T-helper 2 cell treated with Interferon-gamma antibody and Interleukin-4, amounts not matched to agents 5 μg/mL and 100 μg/mL, for 36 hours (primary cell): Measurements from ENCODE around the gene ARHGAP10.
"Not testable (repeated sequence)": the region's sequence is repeated elsewhere in the genome, so short reads cannot be mapped to it uniquely, and the experiment has no call there.

Experiments
- DNase-seq: peaks from one replicate; pipeline ENCODE4 v3.0.0; 2021; ENCODE audit warnings: low spot score
- H3K27ac Mint-ChIP-seq: one replicate; pipeline ENCODE4 v1.8.0; 2021; ENCODE audit warnings: mild to moderate bottlenecking, mixed read lengths
- H3K27me3 Mint-ChIP-seq: one replicate; pipeline ENCODE4 v1.8.0; 2021; ENCODE audit warnings: low read depth, mixed read lengths
- H3K36me3 Mint-ChIP-seq: one replicate; pipeline ENCODE4 v1.8.0; 2021; ENCODE audit warnings: low read depth, mixed read lengths
- H3K4me1 Mint-ChIP-seq: one replicate; pipeline ENCODE4 v1.8.0; 2021; ENCODE audit warnings: low read depth, mixed read lengths
- H3K4me3 Mint-ChIP-seq: one replicate; pipeline ENCODE4 v1.8.0; 2022; ENCODE audit warnings: mild to moderate bottlenecking, moderate library complexity, mixed read lengths
- H3K9me3 Mint-ChIP-seq: one replicate; pipeline ENCODE4 v1.8.0; 2021; ENCODE audit warnings: mixed read lengths

The ARHGAP10 gene

DNA sequence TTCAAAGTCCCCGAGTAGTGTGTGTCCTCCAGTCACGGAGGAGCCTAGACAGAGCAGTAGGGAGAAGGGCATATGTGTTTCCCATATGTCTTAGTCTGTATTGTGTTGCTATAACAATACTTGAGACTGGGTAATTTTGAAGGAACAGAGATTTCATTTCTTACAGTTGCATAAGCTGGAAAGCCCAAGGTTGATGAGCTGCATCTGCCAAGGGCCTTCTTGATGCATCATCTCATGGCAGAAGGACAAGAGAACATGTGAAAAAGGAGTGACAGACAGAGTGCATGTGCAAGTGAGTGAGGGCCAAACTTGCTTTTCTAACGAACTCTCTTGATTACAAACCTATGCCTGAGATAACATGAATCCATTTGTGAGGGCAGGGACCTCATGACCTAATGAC lies 243.4 kb downstream of the ARHGAP10 start:
- no peaks in the 10 kb centered on the region for H3K27me3 Mint-ChIP-seq
- no peak overlapping the region for H3K4me3 Mint-ChIP-seq
- H3K36me3 Mint-ChIP-seq = peaks cover 12% of the 10 kb centered on the region
- no peak for DNase-seq
- H3K9me3 Mint-ChIP-seq = no peaks in the 10 kb centered on the region
- H3K4me1 Mint-ChIP-seq = peaks cover 20% of the 10 kb centered on the region
- no peak overlapping the region for H3K27ac Mint-ChIP-seq

DNA sequence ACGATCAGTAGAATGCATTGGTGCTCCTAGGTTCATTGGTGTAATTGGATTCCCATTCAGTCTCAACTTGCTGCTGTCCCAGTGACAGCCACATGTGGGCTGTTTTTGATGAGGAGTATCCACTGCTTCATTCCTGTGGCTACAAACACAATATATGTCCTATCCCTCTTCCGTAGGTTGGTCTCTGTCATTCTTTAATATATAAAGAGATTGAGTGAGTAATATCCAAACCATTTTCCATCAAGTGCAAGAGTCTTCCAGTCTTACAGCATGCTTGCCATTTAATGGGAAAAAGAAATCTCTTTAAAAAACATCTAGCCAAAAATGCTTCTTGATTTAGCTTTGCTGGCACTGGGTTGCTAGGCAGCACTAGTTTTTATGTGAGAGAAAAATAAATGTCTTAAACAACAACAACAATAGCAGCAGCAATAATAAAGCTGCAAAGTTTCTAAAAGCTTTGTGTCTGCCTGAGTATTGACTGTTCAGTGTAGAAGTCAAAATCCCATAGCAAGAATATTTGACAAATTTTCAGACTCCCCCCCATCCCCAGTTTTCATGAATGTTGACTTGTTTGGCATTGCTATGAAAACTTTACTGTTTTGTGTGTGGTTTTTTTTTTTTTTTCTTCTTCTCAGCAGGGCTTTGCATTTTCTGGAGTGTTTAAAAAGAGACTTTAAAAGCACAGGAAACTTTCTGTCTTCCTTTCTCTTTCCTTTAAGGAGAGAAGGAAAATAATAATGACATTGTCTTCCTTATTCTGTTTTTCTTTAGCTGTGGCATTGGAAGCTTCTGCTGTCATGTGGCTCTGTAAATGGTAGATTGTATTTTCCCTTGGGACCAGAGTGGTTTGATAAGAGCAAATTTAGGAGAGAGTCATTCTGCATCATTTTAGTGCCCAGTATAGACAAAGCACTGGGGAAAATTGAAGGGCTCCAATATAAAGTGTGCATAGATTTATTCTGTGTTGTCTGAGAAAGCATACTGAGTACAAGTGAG lies 244.3 kb downstream of the ARHGAP10 start:
- Mint-ChIP-seq H3K4me1 (peaks cover 29% of the 10 kb centered on the region), H3K9me3 (no peaks in the 10 kb centered on the region), H3K36me3 (peaks cover 11% of the 10 kb centered on the region), H3K4me3 (no peak overlapping the region), H3K27ac (no peak overlapping the region), H3K27me3 (peaks cover 3% of the 10 kb centered on the region)
- DNase-seq = no peak

DNA sequence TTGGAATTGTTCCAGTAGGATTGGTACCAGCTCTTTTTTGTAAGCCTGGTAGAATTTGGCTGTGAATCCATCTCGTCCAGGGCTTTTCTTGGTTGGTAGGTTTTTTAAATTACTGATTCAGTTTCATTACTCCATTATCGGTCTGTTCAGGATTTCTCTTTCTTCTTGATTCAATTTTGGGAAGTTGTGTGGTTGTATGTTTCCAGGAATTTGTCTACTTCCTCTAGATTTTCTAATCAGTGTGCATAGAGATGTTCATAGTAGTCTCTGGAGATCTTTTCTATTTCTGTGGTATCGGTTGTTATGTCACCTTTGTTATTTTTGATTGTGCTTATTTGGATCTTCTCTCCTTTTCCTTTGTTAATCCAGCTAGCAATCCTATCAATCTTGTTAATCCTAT lies 248.7 kb downstream of the ARHGAP10 start:
- Mint-ChIP-seq H3K4me3 (no peak overlapping the region), H3K9me3 (no peaks in the 10 kb centered on the region), H3K4me1 (peaks cover 39% of the 10 kb centered on the region), H3K27me3 (peaks cover 3% of the 10 kb centered on the region), H3K36me3 (peaks cover 2% of the 10 kb centered on the region), H3K27ac (no peak overlapping the region)
- DNase-seq = no peak

DNA sequence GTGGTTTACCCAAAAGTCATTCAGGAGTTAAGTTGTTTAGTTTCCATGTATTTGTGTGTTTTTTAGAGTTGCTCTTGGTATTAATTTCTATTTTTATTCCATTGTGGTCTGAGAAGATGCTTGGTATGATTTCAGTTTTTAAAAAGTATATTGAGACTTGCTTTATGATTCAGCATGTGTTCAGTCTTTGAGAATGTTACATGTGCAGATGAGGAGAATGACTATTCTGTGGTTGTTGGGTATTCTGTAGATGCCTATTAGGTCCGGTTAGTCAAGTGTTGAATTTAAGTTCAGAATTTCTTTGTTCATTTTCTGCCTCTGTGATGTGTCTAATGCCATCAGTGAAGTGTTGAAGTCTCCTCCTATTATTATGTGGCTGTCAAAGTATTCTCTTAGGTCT lies 249.4 kb downstream of the ARHGAP10 start:
- Mint-ChIP-seq H3K4me1 (peaks cover 39% of the 10 kb centered on the region), H3K9me3 (no peaks in the 10 kb centered on the region), H3K4me3 (no peak overlapping the region), H3K27me3 (peaks cover 3% of the 10 kb centered on the region), H3K27ac (no peak overlapping the region), H3K36me3 (peaks cover 2% of the 10 kb centered on the region)
- DNase-seq = no peak

GRCh38 chr4:147984065-147984777 lies 252.3 kb downstream of the ARHGAP10 start:
- H3K36me3 Mint-ChIP-seq = peaks cover 2% of the 10 kb centered on the region
- no peak overlapping the region for H3K27ac Mint-ChIP-seq
- no peaks in the 10 kb centered on the region for H3K9me3 Mint-ChIP-seq
- peaks cover 3% of the 10 kb centered on the region for H3K27me3 Mint-ChIP-seq
- no peak for DNase-seq
- H3K4me1 Mint-ChIP-seq = peaks cover 31% of the 10 kb centered on the region
- no peak overlapping the region for H3K4me3 Mint-ChIP-seq

GRCh38 chr4:147984778-147985138 lies 252.9 kb downstream of the ARHGAP10 start:
- Mint-ChIP-seq H3K36me3 (peaks cover 2% of the 10 kb centered on the region), H3K27me3 (peaks cover 3% of the 10 kb centered on the region), H3K27ac (no peak overlapping the region)

DNA sequence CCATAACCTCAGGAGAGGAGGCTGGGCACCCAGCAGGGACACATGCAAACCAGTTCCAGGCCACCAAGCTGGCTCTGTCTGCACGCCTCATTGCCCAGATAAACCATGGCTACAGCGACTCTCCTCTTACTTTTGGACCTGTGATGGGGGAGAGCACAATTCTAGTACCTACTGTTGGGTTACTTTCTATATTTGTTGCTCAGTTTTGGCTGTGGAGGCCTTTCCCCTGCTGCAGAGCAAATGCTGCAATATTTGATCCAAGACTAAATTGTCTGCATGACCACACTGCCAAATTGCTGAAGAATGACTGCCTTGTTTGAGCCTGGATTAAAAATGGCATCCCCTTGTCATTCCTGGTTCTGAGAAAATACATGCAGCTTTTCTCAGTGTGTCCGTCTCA lies 253.5 kb downstream of the ARHGAP10 start:
- H3K27me3 Mint-ChIP-seq = peaks cover 3% of the 10 kb centered on the region
- H3K4me1 Mint-ChIP-seq = peaks cover 19% of the 10 kb centered on the region
- H3K4me3 Mint-ChIP-seq = no peak overlapping the region
- peaks cover 2% of the 10 kb centered on the region for H3K36me3 Mint-ChIP-seq
- H3K9me3 Mint-ChIP-seq = no peaks in the 10 kb centered on the region
- H3K27ac Mint-ChIP-seq = no peak overlapping the region
- DNase-seq = no peak

More at GRCh38 chr4:147984778-147985138, 252.9 kb downstream of the ARHGAP10 start:
- H3K9me3 Mint-ChIP-seq = no peaks in the 10 kb centered on the region
- no peak for DNase-seq
- H3K4me3 Mint-ChIP-seq = no peak overlapping the region
- peaks cover 25% of the 10 kb centered on the region for H3K4me1 Mint-ChIP-seq

- no peak overlapping the region for H3K27ac Mint-ChIP-seq
- H3K9me3 Mint-ChIP-seq = no peaks in the 10 kb centered on the region
- no peak overlapping the region for H3K4me3 Mint-ChIP-seq
- no peak for DNase-seq
- no peaks in the 10 kb centered on the region for H3K27me3 Mint-ChIP-seq
- peaks cover 2% of the 10 kb centered on the region for H3K36me3 Mint-ChIP-seq
- peaks cover 6% of the 10 kb centered on the region for H3K4me1 Mint-ChIP-seq
These were observed 255.4 kb downstream of the ARHGAP10 start for GRCh38 chr4:147987252-147987651.

GRCh38 chr4:147991543-147992283 lies 259.8 kb downstream of the ARHGAP10 start:
- no peaks in the 10 kb centered on the region for H3K27me3 Mint-ChIP-seq
- no peak overlapping the region for H3K4me3 Mint-ChIP-seq
- no peak overlapping the region for H3K27ac Mint-ChIP-seq
- no peaks in the 10 kb centered on the region for H3K36me3 Mint-ChIP-seq
- DNase-seq = no peak
- no peaks in the 10 kb centered on the region for H3K4me1 Mint-ChIP-seq
- H3K9me3 Mint-ChIP-seq = no peaks in the 10 kb centered on the region

GRCh38 chr4:147994076-147994475 lies 262.2 kb downstream of the ARHGAP10 start:
- Mint-ChIP-seq H3K9me3 (no peaks in the 10 kb centered on the region), H3K4me3 (no peak overlapping the region), H3K4me1 (no peaks in the 10 kb centered on the region), H3K27me3 (no peaks in the 10 kb centered on the region), H3K27ac (no peak overlapping the region), H3K36me3 (no peaks in the 10 kb centered on the region)
- no peak for DNase-seq

- H3K4me3 Mint-ChIP-seq = no peak overlapping the region
- H3K9me3 Mint-ChIP-seq = no peaks in the 10 kb centered on the region
- no peak for DNase-seq
- no peaks in the 10 kb centered on the region for H3K27me3 Mint-ChIP-seq
- H3K27ac Mint-ChIP-seq = no peak overlapping the region
- no peaks in the 10 kb centered on the region for H3K4me1 Mint-ChIP-seq
- H3K36me3 Mint-ChIP-seq = no peaks in the 10 kb centered on the region
These were observed 262.9 kb downstream of the ARHGAP10 start for GRCh38 chr4:147994491-147995385.

- Mint-ChIP-seq H3K4me1 (no peaks in the 10 kb centered on the region), H3K9me3 (no peaks in the 10 kb centered on the region), H3K4me3 (no peak overlapping the region), H3K27ac (no peak overlapping the region), H3K36me3 (no peaks in the 10 kb centered on the region), H3K27me3 (no peaks in the 10 kb centered on the region)
- no peak for DNase-seq
These were observed 265.0 kb downstream of the ARHGAP10 start for GRCh38 chr4:147996859-147997258.

DNA sequence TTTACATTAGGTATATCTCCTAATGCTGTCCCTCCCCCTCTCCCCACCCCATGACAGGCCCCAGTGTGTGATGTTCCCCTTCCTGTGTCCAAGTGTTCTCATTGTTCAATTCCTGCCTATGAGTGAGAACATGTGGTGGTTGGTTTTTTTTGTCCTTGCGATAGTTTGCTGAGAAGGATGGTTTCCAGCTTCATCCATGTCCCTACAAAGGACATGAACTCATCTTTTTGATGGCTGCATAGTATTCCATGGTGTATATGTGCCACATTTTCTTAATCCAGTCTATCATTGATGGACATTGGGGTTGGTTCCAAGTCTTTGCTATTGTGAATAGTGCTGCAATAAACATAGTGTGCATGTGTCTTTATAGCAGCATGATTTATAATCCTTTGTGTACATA lies 268.1 kb downstream of the ARHGAP10 start:
- DNase-seq, H3K27ac Mint-ChIP-seq, H3K4me3 Mint-ChIP-seq, H3K9me3 Mint-ChIP-seq, H3K27me3 Mint-ChIP-seq, H3K36me3 Mint-ChIP-seq: not testable (repeated sequence)
- H3K4me1 Mint-ChIP-seq = peaks cover 11% of the 10 kb centered on the region
